Stimulated activated CD8-positive, alpha-beta memory T cell treated with anti-CD3 and anti-CD28 coated beads, Interleukin-12 subunit alpha, Interleukin-12 subunit beta, amount 100 ng/mL, for 24 hours (primary cell): ENCODE results near the gene TTYH2.

Source experiments
- DNase-seq: peaks from one replicate; pipeline ENCODE4 v3.0.0-alpha.2; 2020; ENCODE audit errors: extremely low read depth

The TTYH2 gene

DNA sequence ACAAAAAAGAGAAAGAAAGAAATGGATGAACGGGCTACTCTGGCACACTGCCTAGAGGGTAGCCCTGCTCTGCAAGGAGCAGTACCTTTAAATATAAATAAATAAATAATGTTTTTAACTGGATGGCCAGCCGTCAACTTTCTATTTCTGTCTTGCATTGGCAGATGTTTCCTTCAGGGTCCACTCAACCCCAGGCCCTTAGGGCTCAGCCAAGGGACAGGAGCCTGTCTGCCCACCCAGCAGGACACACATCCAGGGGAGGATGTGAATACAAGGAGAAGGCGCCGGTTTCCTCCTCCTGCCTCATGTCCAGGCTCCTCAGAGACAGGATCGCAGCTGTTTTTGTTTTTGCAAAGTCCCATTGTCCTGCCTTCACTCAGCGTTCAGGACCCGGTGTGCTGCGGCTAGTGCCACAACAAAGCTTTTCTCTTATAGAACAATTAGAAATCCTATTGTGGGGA is 22.6 kb downstream of the TTYH2 start:
- DNase-seq: no peak

DNA sequence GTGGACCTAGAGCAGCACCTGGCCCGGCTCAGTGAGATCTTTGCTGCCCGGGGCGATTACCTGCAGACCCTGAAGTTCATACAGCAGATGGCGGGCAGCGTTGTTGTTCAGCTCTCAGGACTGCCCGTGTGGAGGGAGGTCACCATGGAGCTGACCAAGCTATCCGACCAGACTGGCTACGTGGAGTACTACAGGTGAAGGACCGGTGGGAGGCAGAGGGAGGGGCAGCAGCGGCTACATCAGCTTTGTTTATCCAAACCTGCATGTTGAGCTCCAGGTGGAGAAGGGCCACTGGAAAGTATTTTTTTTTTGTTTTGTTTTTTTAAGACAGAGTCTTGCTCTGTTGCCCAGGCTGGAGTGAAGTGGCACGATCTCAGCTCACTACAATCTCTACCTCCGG is 23.9 kb downstream of the TTYH2 start:
- DNase-seq: no peak

DNA sequence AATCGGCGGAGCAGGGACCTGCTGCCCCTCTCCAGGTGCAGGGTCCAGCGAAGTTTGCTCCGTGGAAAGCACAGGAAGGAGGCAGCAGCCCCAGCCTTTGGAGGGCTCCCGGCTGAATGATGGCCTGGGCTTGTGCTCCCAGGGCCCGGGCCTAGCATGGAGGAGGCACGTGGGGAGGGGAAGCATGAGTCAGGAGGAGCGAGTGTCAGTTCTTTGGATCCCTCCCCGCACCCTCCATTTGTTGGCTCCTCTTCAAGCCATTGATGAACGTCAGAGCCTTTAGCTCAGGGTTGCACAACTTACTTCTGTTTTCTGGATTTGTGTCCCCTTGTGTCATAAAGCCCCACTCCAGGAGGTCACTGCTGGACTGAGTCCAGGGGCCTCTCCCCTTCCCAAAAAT is 25.8 kb downstream of the TTYH2 start:
- no peak for DNase-seq

DNA sequence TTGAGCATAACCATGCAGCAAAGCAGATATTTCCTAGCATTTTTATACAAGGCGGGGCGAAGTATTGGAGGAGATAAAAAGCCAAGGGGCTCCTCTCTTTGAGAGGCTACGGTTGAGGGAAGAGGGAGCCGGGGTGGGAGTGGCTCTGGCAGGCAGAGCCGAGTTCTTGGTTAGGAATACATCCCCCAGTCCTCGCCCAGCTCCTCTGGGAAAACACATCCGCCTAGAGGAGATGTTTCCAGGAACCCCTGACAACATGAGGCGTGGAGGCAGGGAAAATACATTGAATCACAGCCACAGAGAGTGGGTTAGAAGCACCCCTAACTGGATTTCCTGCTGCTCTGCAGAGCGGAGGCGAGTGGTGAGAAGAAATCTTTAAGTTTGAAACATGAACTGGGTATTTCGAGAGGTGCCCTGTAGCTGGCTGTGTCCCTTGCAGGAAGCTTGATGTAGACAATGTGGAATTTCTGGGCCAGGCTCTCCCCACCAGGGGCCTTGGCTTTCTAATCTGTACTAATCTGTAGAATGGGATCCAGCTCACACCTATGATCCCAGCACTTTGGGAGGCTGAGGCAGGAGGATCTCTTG is 27.3 kb downstream of the TTYH2 start:
- DNase-seq: no peak

DNA sequence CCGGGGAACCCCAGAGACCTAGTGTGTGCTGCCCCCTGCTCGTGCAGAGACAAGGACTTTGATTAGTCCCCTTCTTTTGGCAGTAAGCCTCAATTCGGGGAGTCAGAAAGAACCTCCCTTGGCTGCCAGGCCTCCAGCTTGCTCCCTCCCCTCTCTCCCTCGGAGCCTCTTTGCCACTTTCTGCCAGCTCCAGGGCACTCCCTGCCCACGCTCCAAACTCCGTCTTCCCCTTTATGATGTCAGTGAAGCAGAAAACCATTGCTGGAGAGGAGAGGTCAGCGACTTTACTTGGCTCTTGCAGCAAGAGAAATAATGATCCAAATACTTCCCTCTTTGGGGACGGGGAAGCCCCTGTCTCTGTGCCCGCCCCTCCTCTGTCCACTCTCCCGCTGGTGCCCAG is 28.1 kb downstream of the TTYH2 start:
- no peak for DNase-seq

DNA sequence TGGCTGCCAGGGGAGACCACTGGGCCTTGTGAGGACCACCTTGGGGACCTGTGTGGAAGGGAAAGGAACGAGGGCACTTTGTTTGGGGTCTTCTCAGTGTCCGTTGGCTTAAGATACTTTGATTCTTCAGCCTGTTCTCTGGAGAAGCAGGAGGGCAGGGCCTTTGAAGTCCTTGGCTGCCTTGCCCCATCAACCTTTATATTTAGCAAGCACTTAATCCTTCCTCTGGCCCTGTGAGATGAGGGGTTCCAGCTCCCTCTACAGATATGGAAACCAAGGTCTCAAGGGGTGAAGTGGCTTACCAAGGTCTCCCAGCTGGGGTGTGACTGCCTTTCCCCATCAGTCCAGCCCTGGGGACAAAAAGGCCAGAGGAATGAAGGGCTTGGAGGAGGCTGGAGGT is 28.5 kb downstream of the TTYH2 start:
- DNase-seq: no peak

DNA sequence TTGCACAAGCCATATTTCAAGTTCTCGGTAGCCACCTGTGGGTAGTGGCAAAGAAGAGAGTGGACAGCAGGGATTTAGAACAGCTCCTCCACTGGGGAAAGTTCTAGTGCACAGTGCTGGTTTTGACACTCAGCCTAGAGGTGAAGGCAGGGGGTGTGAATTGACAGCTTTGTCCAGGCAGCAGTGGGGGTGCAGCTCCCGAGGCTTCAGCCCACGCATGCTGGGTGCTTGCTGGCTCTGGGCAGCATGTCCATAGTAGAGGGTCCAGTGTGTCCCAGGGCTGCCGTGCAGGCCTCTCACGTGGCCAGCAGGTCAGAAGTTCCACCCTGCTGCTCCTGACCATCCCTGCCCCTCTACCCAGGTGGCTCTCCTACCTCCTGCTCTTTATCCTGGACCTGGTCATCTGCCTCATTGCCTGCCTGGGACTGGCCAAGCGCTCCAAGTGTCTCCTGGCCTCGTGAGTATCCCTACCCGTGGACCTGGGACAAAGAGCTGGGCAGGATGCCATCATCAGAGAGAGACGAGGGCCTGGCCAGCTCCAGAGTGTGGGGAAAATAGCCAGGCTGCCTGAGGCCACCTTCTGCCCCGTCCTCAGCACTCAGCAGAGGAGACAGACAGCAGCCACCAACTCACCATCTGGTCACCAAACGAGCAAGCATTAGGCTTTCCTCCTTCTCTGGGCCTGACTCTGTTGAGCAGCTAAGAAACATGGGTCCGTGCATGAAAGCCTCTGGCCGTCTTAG is 29.8 kb downstream of the TTYH2 start:
- DNase-seq: no peak

DNA sequence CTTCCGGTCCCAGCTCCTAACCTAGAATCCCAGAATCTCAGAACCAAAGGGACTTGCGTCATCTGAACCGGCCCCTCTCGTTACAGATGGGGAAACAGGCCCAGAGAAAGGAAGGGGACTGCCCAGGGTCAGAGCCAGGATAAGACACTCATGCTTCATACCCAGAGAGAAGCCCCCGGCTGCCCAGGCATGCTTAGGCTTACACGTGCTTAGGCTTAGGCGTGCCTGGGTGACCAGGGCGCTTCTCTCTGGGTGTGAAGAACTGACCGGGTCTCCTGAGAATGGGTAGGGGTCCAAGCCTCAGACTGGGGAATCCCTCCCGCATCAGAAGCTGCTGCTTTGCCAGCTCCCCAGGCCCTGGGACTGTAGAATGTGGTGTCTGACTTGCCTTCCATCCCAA is 30.8 kb downstream of the TTYH2 start:
- DNase-seq: no peak

DNA sequence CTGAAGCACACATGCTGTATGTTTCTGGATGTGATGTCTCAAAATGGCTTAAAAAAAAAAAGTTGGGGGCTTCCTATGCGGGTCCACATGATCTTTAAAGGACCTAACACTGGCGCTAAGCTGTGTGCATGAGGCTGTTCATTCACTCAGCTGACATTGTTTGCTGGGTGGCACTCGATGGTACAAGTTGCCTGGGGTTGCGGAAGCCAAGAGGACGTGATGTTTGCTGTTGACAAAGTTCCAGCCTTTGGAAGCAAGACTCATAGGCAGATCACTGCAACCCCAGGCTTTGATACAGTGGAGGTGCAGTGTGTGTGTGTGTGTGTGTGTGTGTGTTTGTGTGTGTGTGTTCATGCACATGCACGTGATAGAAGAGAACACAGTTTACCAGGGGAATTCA is 31.2 kb downstream of the TTYH2 start:
- no peak for DNase-seq

DNA sequence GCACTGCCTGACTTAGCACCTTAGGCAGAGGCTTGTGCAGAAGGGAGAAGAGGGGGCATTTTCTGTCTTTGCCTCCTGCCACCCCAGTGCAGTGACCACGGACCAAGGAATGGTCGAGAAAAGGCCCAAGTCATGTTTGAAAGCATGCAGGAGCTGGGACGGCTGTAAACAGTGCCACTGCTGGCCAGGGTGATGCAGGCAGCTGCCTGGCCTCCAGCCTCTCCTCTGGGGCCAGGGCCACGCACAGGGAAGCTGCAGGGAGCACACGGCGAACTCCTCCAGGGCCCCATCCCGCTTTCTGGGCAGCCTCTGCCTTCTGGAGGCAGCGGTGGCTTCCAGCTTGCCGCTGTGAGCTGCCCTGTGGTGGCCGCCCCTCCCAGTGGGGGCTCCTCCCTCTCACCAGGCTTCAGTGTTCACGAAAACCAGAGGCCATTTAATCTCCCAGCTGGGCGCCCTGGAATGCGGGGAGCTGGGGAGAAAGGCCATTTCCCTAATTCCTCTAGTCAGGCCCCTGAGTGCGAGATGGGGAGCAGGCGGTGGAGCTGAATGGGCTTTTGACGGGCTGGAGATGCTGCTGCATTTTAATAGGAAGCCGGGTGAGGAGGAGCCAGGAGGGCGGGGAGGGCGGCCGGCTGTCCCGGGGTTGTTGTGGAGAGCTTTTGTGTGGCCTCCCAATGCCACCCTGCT is 31.9 kb downstream of the TTYH2 start:
- DNase-seq: no peak

DNA sequence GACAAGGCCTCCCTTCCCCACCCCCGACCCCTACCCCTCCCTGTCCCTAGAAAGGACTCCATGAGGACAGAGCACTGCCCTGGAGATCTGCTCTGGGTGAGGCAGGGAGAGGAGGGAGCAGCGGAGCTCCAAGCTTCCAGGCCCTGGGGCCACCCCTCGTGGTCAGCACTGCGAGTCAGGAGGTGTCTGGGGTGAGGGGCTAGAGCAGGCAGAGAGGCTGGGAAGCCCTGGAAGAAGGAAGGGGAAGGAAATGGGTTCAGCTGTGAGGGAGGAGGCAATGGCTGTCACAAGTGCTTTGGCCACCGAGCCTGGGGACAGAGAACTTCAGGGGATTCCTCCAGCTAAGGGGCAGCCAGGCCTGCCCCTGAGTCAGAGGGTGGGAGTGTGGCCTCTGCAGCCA is 32.5 kb downstream of the TTYH2 start:
- DNase-seq: no peak

DNA sequence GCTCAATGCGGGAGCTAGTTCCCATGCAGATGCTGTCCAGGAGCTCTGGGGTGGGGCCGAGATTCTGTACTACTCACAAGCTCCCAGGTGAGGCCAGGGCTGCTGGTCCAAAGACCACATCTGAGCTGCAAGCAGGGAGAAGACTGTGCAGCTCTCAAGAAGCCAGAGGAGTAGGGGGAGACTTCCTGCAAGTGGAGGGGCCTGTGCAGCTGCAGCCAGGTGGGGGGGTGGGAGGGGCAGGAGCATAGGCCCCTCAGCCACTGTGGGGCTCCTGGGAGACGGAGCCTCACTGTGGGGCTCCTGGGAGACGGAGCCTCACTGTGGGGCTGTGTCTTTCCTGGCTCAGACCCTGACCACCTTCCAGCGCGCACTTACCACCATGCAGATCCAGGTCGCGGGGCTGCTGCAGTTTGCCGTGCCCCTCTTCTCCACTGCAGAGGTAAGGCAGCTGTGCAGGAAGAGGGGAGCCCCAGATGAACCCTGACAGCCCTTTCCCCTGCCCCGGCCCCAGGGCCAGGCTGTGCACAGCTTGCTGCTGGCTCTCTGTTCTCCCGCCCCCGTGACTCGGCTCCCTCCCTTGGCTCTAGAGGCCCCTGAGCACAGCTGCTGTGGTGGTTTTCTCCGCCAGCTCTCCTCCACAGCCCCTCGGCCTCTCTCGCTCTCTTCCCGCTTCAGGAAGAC is 36.4 kb downstream of the TTYH2 start:
- DNase-seq: no peak

DNA sequence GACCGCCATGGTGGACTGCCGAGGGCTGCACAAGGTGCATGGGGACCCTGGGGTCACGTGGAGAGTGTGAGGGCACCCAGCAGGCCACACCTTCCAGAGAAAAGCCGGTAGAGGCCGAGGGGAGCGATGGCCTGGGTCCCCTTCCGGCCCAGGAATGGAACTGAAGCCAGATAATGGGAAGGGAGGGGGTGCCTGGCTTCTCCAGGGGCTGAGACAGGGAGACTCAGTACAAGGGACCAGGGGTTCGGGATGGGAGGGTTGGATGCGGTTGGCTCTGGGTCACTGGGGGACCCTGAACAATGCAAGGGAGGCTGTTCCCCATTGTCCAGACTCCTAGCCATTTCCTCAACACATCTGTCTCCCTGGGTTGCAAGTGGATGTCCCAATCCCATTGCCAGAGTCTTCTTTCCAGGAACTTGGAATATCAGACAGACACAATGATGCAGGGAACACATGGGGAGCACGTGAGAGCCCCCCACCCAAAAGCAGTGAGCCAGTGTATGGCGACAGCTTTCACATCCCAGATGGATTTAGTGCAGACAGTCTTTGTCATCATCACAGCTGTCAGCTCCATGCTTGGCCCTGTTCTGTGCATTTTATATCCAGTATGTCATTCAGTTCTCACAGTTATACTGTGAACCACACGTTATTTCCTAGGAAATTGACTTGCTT is 37.1 kb downstream of the TTYH2 start:
- DNase-seq: no peak

DNA sequence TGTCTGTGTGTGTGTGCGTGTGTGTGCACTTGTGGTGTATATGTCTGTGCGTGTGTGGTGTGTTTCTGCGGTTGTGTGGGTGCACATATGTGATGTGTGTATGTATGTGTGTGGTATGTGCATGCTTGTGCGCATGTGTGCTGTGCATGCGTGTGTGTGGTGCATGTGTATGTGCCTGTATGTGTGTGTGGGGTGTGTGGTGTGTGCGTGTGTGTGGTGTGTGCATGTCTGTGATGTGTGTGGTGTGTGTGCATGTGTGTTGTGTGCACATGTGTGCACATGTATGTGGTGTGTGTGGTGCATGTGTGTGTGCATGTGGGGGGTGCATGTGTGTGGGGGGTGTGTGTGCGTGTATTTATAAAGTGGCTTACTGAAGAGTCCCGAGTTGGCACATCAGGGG is 37.7 kb downstream of the TTYH2 start:
- DNase-seq: no peak

DNA sequence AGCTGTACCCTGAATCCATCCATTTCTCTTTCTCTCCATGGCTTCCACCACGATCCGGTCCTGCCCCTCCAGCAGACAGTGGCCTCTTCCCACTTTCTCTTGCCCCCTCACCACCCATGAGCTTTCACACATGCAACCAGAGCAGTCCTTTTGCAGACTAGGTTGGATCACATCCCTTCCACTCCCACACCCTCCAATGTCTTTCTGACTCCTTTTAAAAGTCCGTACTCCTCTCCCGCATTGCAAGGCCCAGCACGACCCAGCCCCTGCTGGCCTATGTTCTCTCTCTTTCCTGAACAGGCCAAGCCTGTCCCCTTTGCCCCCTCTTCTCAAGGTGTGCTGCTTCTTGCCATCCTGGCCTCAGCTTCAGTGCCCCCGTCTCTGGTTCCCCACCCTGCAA is 38.2 kb downstream of the TTYH2 start:
- DNase-seq: no peak

DNA sequence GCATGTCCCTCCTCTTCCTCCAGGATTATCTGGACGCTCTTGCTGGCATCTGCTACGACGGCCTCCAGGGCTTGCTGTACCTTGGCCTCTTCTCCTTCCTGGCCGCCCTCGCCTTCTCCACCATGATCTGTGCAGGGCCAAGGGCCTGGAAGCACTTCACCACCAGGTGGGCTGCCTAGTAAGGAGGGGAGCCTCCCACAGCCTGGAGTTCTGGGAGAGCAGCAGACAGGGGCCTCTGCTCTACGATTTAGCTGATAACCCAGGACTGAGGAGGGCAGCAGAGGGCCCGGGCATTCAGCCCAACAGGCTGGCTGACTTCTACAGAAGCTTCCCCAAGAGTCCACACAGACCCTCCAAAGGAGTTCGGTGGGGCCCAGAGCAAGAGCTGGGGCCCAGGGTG is 38.8 kb downstream of the TTYH2 start:
- DNase-seq: no peak

DNA sequence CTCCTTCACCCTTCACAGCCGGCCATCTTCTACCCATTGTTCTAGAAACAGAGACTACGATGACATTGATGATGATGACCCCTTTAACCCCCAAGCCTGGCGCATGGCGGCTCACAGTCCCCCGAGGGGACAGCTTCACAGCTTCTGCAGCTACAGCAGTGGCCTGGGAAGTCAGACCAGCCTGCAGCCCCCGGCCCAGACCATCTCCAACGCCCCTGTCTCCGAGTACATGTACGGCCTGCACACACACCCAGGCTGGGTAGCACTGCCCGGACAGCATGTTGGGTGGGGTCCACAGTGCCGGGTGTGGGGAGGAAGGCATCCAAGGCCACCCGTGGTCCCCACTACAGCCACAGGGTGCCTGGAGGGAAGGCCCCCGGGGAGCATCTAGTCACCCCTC is 39.7 kb downstream of the TTYH2 start:
- DNase-seq: no peak

DNA sequence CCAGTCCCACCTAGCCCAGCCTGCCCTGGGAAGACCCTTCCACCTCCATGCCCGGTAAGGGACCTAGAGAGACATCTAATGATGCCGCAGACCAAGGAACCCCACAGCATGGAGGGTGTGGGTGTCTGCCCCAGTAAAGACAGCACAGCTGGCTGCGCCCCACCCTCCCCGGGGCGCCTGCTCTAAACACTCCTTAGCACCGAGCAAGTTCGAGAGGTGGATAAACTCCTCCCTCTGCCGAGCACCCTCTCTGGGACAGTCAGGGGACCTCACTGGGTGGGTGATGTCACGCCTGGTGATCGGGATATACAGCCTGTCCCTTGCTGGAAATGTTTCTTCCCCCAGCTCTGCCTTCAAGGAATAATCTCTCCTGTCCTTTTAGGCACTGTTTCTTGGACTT is 43.9 kb downstream of the TTYH2 start:
- DNase-seq: no peak

DNA sequence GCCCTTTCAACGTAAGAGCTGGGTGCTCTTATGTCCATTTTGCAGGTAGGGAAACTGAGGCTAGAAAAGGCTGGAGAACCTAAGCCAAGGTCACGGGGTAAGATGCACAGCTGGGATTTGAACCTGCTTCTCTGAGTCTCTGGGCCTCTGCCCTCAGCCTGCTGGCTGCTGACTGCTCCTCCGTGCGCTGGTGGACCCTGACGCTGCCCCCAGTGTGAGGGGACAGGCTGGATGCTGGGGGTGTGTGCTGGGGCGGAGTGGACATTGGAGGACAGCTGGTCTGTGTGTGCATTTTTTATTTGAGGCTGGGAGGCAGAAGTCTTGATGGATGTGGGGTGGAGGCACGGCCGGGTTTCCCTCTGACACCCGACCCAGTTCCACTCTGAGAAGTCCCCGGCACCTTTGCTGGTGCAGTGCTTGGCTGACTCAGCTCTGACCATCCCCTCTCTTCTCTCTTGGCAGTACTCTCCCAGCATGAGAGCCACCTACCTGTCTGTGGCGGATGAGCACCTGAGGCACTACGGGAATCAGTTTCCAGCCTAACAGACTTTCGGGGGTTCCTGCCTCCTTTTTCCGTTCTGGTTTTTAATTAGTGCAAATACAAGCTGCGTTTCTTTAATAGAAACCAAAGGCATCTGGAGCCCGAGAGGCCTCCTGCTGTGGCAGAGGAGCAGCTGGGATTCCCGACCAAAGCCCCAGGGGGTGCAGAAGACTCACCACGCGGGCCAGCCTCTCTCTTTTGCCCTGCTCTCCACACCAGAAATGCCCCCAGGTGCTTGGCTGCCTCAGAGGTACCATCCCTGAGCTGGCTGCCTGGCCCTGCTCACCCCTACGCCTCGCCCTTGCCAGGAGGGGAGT is 46.5 kb downstream of the TTYH2 start:
- no peak for DNase-seq

DNA sequence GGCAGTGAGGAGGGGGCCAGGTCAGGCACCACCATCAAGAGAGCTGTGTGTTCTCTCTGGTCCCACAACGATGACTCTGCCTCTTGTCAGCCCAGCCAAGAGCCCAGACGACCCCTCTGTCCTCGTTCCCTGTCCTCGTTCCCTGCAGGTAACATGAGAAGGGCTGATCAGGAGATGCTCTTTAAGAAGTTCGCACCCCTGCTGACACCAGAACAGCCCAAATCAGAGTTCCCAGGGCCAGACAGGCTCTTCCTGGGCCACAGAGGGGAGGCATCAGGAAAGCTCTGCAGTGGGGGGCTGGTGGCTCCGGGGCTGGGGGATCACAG is 47.1 kb downstream of the TTYH2 start:
- no peak for DNase-seq

DNA sequence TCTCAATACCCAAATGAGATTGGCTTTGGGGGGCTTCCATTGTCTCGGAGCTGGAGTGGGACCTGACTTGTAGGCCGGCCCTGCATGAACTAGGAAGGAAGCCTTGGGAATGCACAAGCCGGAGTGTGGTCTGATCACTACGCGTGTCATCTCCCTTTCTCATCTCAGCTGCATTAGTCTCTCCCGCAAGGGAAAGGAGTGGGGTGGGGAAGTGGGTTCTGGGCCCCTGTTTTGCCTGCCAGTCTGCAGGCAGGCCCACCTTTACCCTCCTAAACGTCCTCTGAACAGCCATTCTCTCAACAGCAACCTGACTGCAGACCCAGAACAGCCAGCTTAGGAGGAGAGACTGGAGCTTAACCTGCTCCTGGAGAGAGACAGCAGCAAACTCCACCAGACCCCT is 49.2 kb downstream of the TTYH2 start:
- no peak for DNase-seq
